HL-60 (cell line): Measurements from ENCODE around the gene DDX39A.

Experiments
- DNase-seq, 2 experiments: peaks; one replicate each; pipeline ENCODE4 v3.0.0-alpha.2; 2010 to 2020; ENCODE audit warnings: low read depth in 1 of 2, low spot score in 1 of 2
- H3K27ac ChIP-seq: fragments of 250-450 bp; sonication (Bioruptor Pico); replicated peaks from 2 replicates; pipeline ENCODE4 v1.5.1; 2020; ENCODE audit warnings: mild to moderate bottlenecking, moderate library complexity
- H3K27me3 ChIP-seq: fragments of 250-450 bp; sonication (Bioruptor Pico); 2 replicates; pipeline ENCODE4 v1.5.1; 2021; ENCODE audit warnings: mild to moderate bottlenecking, moderate library complexity; ENCODE audit not compliant: insufficient read depth, poor library complexity, severe bottlenecking
- H3K4me3 ChIP-seq: replicated peaks from 2 replicates; pipeline ENCODE4 v1.5.1; 2011; ENCODE audit warnings: mild to moderate bottlenecking, control low read depth, low read length; ENCODE audit not compliant: insufficient read depth
- GABPA ChIP-seq: IDR thresholded peaks from 2 replicates; pipeline ENCODE4 v1.6.1; 2012; ENCODE audit warnings: low read depth
- POLR2AphosphoS5 ChIP-seq: IDR thresholded peaks from 2 replicates; pipeline ENCODE4 v1.6.1; 2012; ENCODE audit warnings: low read depth
- SPI1 ChIP-seq: IDR thresholded peaks from 2 replicates; pipeline ENCODE4 v1.6.1; 2012; ENCODE audit warnings: low read depth, mild to moderate bottlenecking, borderline replicate concordance
- TF ChIP-seq, protein P1 (sequence below): IDR thresholded peaks from one replicate; pipeline ENCODE4 v1.5.1; 2011; ENCODE audit warnings: low read length, control low read depth, inconsistent platforms; ENCODE audit not compliant: insufficient read depth
- TF ChIP-seq, protein P2 (sequence below): IDR thresholded peaks from 2 replicates; pipeline ENCODE4 v1.6.1; 2012; ENCODE audit warnings: low read depth; ENCODE audit not compliant: insufficient replicate concordance

The DDX39A gene

GRCh38 chr19:14446336-14447036 is 27.3 kb upstream of the DDX39A start:
- H3K27ac ChIP-seq: no peak overlapping the region
- no peak for DNase-seq
- no peak overlapping the region for H3K4me3 ChIP-seq
- H3K27me3 ChIP-seq: no peaks in the 10 kb centered on the region
- TF ChIP-seq, protein P1, sequence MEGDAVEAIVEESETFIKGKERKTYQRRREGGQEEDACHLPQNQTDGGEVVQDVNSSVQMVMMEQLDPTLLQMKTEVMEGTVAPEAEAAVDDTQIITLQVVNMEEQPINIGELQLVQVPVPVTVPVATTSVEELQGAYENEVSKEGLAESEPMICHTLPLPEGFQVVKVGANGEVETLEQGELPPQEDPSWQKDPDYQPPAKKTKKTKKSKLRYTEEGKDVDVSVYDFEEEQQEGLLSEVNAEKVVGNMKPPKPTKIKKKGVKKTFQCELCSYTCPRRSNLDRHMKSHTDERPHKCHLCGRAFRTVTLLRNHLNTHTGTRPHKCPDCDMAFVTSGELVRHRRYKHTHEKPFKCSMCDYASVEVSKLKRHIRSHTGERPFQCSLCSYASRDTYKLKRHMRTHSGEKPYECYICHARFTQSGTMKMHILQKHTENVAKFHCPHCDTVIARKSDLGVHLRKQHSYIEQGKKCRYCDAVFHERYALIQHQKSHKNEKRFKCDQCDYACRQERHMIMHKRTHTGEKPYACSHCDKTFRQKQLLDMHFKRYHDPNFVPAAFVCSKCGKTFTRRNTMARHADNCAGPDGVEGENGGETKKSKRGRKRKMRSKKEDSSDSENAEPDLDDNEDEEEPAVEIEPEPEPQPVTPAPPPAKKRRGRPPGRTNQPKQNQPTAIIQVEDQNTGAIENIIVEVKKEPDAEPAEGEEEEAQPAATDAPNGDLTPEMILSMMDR: no peak
- TF ChIP-seq SPI1 (no peak), GABPA (no peak), POLR2AphosphoS5 (no peak)
- TF ChIP-seq, protein P2, sequence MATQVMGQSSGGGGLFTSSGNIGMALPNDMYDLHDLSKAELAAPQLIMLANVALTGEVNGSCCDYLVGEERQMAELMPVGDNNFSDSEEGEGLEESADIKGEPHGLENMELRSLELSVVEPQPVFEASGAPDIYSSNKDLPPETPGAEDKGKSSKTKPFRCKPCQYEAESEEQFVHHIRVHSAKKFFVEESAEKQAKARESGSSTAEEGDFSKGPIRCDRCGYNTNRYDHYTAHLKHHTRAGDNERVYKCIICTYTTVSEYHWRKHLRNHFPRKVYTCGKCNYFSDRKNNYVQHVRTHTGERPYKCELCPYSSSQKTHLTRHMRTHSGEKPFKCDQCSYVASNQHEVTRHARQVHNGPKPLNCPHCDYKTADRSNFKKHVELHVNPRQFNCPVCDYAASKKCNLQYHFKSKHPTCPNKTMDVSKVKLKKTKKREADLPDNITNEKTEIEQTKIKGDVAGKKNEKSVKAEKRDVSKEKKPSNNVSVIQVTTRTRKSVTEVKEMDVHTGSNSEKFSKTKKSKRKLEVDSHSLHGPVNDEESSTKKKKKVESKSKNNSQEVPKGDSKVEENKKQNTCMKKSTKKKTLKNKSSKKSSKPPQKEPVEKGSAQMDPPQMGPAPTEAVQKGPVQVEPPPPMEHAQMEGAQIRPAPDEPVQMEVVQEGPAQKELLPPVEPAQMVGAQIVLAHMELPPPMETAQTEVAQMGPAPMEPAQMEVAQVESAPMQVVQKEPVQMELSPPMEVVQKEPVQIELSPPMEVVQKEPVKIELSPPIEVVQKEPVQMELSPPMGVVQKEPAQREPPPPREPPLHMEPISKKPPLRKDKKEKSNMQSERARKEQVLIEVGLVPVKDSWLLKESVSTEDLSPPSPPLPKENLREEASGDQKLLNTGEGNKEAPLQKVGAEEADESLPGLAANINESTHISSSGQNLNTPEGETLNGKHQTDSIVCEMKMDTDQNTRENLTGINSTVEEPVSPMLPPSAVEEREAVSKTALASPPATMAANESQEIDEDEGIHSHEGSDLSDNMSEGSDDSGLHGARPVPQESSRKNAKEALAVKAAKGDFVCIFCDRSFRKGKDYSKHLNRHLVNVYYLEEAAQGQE: no peak

- no peak overlapping the region for H3K4me3 ChIP-seq
- no peak overlapping the region for H3K27ac ChIP-seq
- H3K27me3 ChIP-seq: no peaks in the 10 kb centered on the region
- no peak for DNase-seq
- TF ChIP-seq, protein P1: no peak
- TF ChIP-seq POLR2AphosphoS5 (no peak), SPI1 (no peak), GABPA (no peak)
- TF ChIP-seq, protein P2: no peak
Observed at GRCh38 chr19:14443632-14444216, 24.6 kb upstream of the DDX39A start.

GRCh38 chr19:14442891-14443631 is 23.9 kb upstream of the DDX39A start:
- Histone ChIP-seq H3K27me3 (no peaks in the 10 kb centered on the region), H3K4me3 (no peak overlapping the region), H3K27ac (no peak overlapping the region)
- TF ChIP-seq, protein P1: no peak
- TF ChIP-seq, protein P2: no peak
- no peak for TF ChIP-seq POLR2AphosphoS5
- TF ChIP-seq SPI1: no peak
- TF ChIP-seq GABPA: no peak
- DNase-seq: no peak
